ENCODE results near the gene AIFM1. TPM values are rescaled to one million over a fixed set of nuclear protein-coding genes. Genes with fewer than 3 reads are reported as not detected.

AIFM1 gene
- total and polyA plus RNA-seq, 7 donors = 48.6 to 61.6 (median 57.3) TPM

DNA sequence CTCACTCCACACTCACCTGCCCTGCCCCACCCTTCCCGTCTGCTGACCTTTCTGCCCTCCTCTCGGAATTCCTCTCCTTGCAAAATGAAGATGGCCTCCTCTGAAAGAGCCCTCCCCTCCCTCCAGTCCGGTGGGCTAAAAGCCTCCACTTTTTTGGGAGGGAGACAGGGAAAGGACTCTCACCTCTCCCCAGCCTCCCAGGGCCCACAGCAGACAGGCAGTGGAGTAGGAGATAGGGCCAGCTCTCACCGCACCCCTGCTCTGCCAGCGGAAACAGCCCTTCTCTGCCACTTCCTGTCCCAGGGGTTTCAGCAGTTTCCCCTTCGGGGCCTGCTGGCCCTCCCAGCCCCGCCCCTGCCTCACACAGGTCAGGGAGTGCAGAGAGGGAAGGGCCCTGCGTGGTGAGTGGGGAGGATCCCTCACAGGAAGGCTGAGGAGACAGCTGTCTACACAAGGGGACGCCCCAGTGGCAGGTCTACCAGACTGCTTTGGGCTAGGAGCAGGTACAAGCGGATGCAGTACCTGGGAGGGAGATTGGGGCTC is 73.6 kb downstream of the AIFM1 start:
- no peaks in the 10 kb centered on the region for H3K4me1 ChIP-seq
- no peak overlapping the region for H3K27ac ChIP-seq
- no peak overlapping the region for H3K4me3 ChIP-seq
- H3K27me3 ChIP-seq (ENCODE audit: insufficient read depth in 3 of 3, low read length in 2 of 3) = no peaks in the 10 kb centered on the region
- TF ChIP-seq, protein P1, sequence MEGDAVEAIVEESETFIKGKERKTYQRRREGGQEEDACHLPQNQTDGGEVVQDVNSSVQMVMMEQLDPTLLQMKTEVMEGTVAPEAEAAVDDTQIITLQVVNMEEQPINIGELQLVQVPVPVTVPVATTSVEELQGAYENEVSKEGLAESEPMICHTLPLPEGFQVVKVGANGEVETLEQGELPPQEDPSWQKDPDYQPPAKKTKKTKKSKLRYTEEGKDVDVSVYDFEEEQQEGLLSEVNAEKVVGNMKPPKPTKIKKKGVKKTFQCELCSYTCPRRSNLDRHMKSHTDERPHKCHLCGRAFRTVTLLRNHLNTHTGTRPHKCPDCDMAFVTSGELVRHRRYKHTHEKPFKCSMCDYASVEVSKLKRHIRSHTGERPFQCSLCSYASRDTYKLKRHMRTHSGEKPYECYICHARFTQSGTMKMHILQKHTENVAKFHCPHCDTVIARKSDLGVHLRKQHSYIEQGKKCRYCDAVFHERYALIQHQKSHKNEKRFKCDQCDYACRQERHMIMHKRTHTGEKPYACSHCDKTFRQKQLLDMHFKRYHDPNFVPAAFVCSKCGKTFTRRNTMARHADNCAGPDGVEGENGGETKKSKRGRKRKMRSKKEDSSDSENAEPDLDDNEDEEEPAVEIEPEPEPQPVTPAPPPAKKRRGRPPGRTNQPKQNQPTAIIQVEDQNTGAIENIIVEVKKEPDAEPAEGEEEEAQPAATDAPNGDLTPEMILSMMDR (IDR thresholded peaks at IDR 0.05) = no peak
- no peaks in the 10 kb centered on the region for H3K9me3 ChIP-seq
- WGBS, 3 donors = 62 to 82% (median 67%) methylated on average over 7 to 10 of the region's 10 CpGs
- intact Hi-C loops (cut with DNase I) = no loop called here
- H3K36me3 ChIP-seq (ENCODE audit: insufficient read depth in 1 of 2, low read depth in 1 of 2) = no peaks in the 10 kb centered on the region
- DNase-seq = peak; percentile 50 to 62
- ATAC-seq = peak in 2 of 4 donors; percentile 35 to 42

- Histone ChIP-seq H3K36me3 (ENCODE audit: insufficient read depth in 1 of 2, low read depth in 1 of 2) (no peaks in the 10 kb centered on the region), H3K27me3 (ENCODE audit: insufficient read depth in 3 of 3, low read length in 2 of 3) (peaks cover 0 to 4% (median 0%) of the 10 kb centered on the region in 3 donors), H3K4me1 (no peaks in the 10 kb centered on the region), H3K27ac (no peak overlapping the region), H3K9me3 (no peaks in the 10 kb centered on the region), H3K4me3 (no peak overlapping the region)
- peak in 1 of 2 donors; percentile 11 for DNase-seq
- no peak for ATAC-seq
- intact Hi-C loops (cut with DNase I) = no loop called here
- WGBS, 3 donors = 81 to 89% (median 85%) methylated on average over 3 of the region's 3 CpGs
- TF ChIP-seq, protein P1 (IDR thresholded peaks at IDR 0.05) = no peak
These were observed 75.3 kb downstream of the AIFM1 start for GRCh38 chrX:130090364-130090763.

DNA sequence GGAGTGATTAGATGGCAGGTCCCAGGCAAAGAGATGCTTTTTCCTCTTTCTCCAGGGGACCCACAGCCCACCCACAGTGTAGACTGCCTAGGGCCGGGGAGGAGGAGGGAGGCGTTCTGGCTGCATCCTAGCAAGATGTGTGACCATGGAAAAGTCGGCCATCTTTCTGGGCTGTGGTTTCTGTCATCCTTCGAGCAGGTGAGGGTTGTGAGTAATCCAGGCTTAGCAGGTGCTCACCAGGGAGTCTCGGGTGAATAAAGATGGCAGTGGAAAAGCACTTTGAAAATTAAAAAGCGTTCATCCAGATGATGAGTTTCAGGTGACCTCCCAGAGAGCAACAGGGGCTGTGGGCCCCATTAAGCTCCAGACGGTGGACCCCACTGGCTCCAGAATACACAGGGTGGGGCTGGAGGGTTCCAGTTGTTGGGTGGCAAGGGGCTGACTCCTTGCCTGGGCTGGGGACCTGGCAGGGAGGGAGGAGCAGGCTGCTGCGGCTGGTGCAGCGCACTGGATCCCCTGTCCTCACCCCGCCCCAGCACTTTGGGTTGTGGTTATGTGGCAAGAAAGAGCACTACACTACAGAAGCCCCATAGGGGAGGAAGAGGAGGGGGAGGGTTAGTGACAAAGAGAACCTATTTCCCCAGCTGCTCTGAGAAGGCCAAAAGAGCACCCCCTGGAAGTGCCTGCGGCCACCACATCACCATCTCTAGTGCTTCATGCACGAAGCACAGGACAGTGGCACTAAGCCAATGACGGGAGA is 79.0 kb downstream of the AIFM1 start:
- DNase-seq = peak in 1 of 2 donors; percentile 57
- WGBS, 3 donors = 68 to 88% (median 77%) methylated on average over 9 to 13 of the region's 13 CpGs
- no peaks in the 10 kb centered on the region for H3K9me3 ChIP-seq
- no peaks in the 10 kb centered on the region for H3K4me1 ChIP-seq
- no peak for ATAC-seq
- TF ChIP-seq, protein P1 (IDR thresholded peaks at IDR 0.05) = no peak
- intact Hi-C loops (cut with DNase I) = no loop called here
- no peak overlapping the region for H3K27ac ChIP-seq
- peaks cover 0 to 4% (median 0%) of the 10 kb centered on the region in 3 donors for H3K27me3 ChIP-seq (ENCODE audit: insufficient read depth in 3 of 3, low read length in 2 of 3)
- no peaks in the 10 kb centered on the region for H3K36me3 ChIP-seq (ENCODE audit: insufficient read depth in 1 of 2, low read depth in 1 of 2)
- no peak overlapping the region for H3K4me3 ChIP-seq

GRCh38 chrX:130085551-130086446 is 79.8 kb downstream of the AIFM1 start:
- Histone ChIP-seq H3K4me3 (no peak overlapping the region), H3K4me1 (no peaks in the 10 kb centered on the region), H3K27me3 (ENCODE audit: insufficient read depth in 3 of 3, low read length in 2 of 3) (peaks cover 0 to 4% (median 0%) of the 10 kb centered on the region in 3 donors), H3K36me3 (ENCODE audit: insufficient read depth in 1 of 2, low read depth in 1 of 2) (no peaks in the 10 kb centered on the region), H3K9me3 (no peaks in the 10 kb centered on the region), H3K27ac (peak overlapping the region; percentile 30)
- peak in 1 of 2 donors; percentile 50 for DNase-seq
- TF ChIP-seq, protein P1 (IDR thresholded peaks at IDR 0.05) = no peak
- ATAC-seq = peak in 1 of 4 donors; percentile 37
- intact Hi-C loops (cut with DNase I) = loop anchor here in 1 of 2 donors (2.0 kb wide), 1 partner anchor 35 kb away; no protein-coding TSS in a partner anchor
- WGBS, 3 donors = 48 to 71% (median 55%) methylated on average over 11 of the region's 11 CpGs
